Fibroblast of peridontal ligament (primary cell): Measurements from ENCODE around the gene IFT122.
"Not testable (repeated sequence)": the region's sequence is repeated elsewhere in the genome, so short reads cannot be mapped to it uniquely, and the experiment has no call there.

Experiments used
- DNase-seq: peaks from one replicate; pipeline ENCODE4 v3.0.0-alpha.2; 2010; ENCODE audit errors: extremely low read depth

Gene IFT122, protein sequence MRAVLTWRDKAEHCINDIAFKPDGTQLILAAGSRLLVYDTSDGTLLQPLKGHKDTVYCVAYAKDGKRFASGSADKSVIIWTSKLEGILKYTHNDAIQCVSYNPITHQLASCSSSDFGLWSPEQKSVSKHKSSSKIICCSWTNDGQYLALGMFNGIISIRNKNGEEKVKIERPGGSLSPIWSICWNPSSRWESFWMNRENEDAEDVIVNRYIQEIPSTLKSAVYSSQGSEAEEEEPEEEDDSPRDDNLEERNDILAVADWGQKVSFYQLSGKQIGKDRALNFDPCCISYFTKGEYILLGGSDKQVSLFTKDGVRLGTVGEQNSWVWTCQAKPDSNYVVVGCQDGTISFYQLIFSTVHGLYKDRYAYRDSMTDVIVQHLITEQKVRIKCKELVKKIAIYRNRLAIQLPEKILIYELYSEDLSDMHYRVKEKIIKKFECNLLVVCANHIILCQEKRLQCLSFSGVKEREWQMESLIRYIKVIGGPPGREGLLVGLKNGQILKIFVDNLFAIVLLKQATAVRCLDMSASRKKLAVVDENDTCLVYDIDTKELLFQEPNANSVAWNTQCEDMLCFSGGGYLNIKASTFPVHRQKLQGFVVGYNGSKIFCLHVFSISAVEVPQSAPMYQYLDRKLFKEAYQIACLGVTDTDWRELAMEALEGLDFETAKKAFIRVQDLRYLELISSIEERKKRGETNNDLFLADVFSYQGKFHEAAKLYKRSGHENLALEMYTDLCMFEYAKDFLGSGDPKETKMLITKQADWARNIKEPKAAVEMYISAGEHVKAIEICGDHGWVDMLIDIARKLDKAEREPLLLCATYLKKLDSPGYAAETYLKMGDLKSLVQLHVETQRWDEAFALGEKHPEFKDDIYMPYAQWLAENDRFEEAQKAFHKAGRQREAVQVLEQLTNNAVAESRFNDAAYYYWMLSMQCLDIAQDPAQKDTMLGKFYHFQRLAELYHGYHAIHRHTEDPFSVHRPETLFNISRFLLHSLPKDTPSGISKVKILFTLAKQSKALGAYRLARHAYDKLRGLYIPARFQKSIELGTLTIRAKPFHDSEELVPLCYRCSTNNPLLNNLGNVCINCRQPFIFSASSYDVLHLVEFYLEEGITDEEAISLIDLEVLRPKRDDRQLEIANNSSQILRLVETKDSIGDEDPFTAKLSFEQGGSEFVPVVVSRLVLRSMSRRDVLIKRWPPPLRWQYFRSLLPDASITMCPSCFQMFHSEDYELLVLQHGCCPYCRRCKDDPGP

DNA sequence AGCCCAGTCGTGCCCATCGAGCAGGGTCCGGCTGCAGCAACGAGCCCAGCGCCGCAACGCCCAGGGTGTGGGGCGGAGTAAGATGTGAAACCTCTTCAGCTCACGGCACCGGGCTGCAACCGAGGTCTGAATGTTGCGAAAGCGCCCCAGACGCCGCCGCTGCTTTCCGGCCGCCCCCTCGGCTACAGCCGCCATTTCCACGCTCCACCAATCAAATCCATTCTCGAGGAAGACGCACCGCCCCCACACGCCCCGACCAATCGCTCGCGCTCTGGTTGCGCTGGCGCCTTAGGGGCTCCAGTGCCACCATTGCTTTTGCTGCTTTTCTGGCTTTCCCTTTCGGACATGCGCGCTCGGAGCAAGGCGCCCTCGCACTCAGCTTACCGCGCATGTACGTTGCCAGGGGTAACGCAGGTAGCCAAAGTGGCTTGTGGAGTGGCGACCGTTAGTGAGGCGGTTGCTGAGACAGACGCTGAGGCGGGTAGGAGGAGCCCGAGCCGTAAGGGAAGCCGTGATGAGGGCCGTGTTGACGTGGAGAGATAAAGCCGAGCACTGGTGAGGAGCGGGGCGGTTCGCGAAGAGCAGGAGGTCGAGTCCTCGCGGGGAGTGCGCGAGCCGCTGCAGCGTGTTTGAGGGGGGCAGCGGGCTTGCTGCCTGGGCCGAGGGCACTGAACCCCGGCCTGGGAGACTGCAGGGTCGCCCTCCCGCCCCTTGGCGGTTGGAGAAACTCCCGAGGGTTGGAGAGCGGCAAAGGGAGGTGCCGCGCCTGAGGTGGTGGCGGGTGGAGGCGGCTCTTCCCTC lies at the start of gene IFT122, which contains the start of gene MBD4:
Gene IFT122 (plus strand): TSS at position 408 of the 801 bp plus-strand sequence. CDS start 107 bp downstream, at position 515.
Gene MBD4 (minus strand): TSS at position 132 of the 801 bp plus-strand sequence. CDS start 115 bp downstream, at position 17.
- peak; percentile 99 for DNase-seq

DNA sequence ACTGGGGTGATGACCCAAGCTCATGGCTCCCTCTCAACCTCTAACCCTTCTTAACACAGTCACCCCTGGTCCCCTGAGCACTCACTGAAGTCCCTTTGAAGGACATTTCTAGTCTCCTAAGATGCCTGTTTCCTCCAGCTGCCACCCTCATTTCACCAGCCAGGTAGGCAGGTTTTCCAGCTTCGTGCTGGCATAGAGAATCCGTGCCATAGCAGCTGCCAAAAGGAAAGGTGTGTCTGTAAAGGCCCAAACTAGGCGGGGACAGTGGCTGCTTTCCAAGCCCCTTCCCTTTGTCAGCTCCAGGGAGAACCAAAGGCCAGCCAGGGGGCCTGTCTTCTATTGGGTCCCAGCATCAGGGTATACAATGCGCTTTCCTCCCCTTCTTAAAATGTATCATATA lies 48.4 kb upstream of the IFT122 start:
- DNase-seq, result not testable (repeated sequence)

DNA sequence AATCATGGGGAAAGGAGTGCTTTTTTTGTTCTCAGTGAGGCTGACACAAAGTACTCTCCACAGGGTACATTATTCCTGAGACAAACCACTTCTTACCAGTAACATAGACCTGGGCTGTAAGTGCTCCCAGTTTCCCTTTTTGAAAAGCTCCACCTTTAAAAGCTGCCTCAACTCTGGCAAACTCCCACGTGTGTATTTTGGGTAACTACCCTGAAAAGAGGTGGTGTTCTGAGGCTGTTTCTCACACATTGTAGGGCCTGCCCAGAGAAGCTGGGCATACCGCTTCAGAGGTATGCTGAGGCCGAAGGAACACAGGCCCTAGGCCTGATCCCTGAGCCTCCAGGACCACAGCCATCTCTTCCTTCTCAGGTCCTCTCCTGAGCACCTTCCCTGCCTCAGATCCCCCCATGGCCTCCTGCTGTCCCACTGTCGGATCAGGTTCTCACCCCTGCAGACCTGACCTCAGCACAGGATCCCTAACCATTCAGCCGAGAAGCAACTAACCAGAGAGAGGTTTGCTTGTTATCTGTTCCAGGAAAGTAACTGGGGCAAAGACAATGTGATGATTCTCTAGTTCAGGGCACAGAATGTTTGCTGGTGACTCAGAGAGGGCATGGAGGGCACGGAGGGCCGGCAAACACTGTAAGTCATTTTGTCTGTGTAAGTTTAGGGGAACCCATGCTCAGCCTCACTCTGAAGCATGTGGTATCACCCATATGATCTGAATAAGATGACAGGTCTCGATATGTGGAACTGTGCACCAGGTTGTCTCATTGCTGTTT lies 47.7 kb upstream of the IFT122 start:
- not testable (repeated sequence) for DNase-seq

DNA sequence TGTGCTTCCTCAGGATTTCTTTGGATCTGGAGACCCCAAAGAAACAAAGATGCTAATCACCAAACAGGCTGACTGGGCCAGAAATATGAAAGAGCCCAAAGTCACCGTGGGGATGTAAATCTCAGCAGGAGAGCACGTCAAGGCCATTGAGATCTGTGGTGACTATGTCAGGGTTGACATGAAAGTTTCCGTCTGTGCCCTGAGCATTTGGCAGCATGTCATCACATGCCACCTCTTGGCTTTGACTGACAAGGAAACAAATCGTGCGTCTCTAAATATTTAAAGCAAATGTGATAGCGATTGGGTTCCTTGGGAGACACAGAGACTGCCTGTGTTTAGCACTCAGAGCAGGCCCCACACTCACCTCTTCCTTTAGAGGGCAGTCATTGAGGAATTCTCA lies 46.8 kb upstream of the IFT122 start:
- DNase-seq, result no peak

DNA sequence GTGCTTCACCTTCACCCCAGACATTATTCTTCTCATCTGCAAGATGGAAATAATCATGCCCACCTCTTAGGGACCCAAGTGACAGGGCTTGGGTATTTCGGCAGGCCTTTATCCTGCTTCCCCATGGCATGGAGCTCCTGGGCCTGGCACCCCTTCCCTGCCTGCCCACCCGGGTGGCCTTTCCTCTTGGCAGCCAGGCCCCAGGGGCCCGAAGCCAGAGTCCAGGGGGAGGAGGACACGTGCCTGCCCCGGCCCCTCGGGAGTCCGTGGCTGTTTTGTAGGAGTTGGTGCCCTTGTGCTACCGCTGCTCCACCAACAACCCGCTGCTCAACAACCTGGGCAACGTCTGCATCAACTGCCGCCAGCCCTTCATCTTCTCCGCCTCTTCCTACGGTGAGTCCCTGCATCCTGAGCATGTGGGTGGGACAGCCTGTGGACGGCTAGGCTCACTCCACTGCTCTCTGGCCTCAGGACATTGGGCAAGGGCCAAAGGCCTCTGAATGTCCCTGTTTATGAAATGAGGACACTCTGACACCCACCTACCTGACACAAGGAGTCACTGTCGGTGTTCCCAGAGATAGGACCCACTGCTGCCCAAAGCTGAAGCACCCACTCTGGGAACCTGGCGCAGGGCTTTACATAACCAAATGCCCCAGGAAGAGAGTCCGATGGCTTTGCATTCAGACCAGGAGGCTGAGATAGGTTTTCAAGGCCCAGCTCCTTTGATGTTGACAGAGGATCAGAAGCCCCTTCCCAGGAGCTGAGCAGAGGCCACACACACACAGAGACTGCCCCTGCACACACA lies 46.1 kb upstream of the IFT122 start:
- not testable (repeated sequence) for DNase-seq

DNA sequence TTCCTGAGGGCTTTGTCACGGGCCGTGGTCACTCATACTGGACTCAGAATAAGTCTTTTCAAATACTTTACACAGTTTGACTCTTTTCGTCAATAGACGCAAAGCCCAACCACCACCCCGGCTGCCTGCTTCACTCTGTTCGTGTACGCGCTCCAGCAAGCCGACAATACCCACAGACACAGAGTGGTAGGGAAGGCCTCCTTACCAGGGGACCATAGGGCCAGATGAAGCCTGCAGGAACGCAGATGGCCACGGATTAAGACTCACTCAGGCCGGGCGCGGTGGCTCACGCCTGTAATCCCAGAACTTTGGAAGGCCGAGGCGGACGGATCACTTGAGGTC lies 41.2 kb upstream of the IFT122 start:
- peak; percentile 26 for DNase-seq

DNA sequence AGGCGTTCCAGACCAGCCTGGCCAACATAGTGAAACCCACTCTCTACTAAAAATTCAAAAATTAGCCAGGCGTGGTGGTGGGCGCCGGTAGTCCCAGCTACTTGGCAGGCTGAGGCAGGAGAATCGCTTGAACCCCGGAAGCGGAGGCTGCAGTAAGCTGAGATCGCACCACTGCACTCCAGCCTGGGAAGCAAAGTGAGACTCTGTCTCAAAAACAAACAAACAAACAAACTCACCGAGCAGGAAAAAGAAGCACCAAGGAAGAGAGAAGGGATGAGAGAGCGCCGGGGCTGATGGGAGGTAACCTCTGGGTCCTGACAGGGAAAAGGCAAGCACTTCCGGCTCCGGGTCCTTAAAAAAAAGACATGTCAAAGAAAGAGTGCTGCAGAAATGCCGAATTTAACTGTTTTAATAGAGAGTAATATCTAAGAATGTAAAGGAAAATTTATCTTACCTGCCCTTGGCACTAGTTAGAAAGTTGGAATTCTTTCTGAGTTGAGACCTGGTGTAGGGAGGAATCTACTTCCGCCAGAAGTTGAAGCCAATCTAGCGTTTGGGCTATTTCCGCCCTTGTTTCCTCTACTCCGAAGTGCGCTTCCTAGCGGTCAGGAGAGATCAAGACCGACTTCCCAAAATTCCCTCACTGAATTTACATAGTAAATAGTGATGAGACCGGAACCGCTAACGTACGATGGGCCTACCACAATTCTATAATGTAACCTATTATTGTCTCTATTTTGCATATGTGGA lies 40.7 kb upstream of the IFT122 start:
- DNase-seq, result peak; percentile 99

DNA sequence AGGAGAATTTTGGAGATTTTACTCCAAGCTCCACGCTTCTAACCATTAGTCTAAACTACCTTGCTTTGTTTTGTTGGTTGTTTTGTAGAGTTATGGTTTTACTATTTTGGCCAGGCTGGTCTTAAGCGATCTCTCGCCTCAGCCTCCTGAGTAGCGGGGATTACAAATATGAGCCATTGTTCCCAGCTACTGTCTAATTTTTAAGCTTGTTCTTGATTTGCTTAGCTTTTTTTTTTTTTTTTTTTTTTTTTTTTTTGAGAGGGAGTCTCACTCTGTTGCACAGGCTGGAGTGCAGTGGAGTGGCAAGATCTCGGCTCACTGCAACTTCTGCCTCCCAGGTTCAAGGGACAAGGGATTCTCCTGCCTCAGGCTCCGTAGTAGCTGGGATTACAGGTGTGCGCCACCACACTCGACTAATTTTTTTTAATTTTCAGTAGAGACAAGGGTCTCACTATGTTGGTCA lies 40.1 kb upstream of the IFT122 start:
- no peak for DNase-seq

DNA sequence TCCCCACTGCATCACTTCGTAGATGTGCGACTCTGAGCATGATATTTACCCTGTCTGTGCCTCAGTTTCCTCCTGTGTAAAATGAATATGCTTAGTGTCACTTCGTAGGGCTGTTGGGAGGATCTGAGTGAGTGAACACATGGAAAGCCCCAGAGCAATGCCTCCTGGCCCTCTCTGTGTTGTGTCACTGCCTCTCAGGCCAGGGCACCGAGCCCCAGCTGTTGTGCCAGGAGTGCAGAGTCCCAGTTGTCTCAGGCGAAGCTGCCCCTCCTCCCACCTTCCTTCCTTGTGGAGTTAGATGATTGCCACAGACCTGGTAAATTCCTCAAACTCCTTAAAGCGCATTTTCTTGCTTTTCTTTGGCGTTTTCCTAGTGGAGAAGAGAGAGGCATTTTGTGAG lies 37.8 kb upstream of the IFT122 start:
- DNase-seq, result no peak

DNA sequence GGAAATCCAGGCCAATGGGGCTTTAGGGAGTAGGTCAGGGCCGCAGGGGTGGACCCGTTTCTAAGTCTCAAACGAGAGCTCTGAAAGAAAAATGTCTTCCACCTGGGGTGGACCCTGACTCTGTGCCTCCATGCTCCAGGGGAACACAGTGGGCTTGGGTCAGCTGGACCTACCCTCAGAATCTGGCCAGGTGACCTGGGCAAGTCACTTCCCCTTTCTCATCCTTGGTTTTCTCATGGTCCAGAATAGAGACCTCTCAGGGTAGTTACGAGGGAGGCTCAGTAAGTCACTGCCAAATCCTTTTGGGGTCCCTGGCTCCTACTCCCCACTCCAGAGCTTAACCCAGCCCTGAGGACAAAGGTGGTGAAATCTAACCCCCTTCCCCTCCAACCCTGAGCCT lies 37.4 kb upstream of the IFT122 start:
- no peak for DNase-seq

DNA sequence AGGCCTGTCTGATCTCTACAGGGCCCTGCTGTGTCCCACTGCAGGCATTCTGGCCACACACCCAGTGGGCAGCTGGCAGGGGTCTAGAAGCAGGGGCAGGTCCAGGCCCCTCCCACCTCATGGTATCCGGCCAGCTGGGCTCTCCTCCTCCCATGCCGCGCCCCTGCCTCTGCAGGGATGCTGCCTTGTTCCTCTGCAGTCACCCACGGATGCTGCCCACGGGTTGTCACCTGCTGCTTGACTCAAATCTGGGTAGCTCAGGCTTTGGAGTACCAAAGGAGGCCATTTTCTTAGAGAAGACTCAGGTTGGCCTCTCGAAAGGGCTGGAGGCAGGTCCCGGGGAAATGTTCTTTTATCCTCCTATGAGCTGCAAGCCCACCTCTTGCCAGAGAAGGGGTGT lies 36.6 kb upstream of the IFT122 start:
- DNase-seq, result no peak

DNA sequence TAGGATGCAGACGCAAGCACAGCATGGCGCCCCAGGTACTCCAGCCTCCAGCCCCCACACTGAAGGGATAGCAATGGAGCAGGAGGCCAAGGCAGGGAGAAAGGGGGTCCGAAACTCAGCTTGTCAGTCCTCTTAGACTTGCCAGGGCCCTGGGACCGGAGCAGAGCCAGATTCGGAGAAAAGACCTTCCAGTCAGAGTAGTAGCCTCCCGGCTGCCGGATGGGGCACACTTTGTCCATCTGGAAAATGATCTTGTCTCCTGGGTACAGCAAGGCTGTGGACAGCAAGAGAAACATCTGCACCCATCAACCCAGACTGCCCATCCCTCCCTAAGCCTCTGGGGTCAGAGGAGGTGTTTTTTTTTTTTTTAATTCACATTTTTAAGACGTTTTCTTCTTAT lies 35.9 kb upstream of the IFT122 start:
- DNase-seq, result no peak

DNA sequence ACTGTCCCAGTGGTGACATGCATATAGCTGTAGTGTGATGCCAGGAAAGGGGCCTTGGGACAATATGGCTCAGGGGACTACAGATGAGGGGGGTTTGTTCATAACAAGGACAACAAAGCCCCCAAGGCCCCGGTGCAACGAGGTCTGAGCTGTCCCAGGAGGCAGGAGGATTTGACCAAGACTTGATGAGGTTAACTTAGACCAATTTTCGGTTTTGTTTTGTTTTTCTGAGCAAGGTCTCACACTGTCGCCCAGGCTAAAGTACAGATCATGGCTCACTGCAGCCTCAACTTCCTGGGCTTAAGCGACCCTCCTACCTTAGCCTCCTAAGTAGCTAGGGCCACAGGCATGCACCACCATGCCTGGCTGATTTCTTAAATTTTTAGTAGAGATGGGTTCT lies 35.4 kb upstream of the IFT122 start:
- no peak for DNase-seq

DNA sequence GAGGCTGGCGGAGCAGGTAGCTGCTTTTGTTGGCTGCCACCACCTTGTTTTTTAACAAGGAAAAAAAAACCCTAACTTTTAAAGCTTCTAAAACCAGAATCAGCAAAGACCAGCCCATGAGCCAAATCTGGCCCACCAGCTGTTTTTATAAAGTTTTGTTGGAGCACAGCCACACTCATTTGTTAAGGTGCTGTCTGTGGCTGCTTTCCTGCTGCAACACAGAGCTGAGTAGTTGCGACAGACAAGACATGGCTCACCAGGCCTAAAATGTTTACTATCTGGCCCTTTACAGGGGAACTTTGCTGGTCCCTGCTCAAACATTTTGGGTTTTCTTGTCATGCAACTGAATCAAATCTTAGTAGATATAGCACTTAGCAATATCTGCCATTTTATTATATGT lies 30.5 kb upstream of the IFT122 start:
- no peak for DNase-seq

DNA sequence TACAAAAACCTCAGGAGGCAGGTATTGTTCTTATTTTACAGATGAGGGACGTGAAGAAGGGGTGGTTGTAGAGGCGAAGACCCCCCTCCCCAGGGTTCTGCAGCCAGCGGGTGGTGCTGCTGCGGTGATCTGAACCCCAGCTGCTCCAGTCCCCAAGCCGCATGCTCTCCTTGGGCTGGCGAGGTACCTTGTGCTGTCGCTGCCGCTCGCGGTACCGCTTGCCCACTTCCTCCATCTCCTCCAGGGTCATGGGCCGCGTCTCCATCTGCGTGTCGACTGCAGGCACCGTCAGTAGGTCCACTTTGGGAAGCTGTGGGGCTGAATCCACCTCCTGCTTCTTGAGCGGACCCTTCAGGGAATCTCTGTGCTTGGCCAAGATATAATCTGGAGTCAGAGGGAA lies 29.1 kb upstream of the IFT122 start:
- DNase-seq, result no peak

DNA sequence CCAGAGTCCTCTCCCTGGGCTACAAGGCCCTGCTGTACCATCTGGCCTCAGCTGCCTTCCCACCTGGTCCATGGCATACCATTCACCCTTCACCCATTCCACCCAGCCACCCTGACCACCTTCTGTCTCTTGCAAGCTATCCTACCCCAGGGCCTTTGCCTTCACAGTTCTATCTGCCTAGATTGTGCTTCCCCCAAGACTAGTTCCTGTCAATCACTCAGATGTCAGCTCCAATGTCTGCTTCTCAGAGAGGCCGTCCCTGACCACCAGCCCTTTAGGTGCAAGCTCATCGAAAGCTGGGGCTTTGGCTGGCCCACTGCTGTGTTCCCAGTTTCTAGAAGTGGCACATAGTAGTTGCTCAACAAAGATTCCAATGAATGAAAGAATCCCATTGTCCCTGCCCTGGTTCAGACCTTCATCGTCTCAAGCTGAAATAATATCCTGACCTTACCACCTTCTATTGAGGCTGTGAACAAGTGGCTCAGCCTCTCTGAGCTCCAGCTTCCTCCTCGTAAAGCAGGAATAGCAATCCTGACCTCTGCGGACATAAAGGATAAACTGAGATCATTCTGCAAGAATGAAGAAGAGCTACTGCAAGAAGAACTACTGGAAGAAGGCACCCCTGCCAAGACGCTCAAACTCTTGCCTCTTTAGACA lies 27.4 kb upstream of the IFT122 start:
- no peak for DNase-seq

DNA sequence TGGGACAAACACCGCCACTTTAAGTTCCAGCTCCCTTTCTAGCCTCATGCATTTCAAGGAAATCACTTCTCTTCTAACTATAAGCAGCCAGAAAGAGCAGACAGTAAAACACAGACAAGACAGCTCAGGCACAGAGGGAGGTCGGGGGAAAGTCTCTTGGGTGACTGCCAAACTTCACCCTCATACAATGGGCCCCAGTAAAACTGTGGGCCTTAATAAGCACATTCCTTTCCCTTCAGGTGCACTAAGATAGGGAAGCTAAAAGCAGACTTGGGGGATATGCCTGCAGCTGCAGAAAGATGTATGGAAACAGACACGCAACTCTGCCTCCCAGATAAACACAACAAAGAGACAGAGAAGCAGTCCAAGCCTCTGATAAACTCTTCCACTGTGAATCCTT lies 26.8 kb upstream of the IFT122 start:
- DNase-seq, result not testable (repeated sequence)
